ENCODE results near the gene CFAP61.

CFAP61 gene

GRCh38 chr20:20037960-20038359, 14.4 kb upstream of the CFAP61 start:
- DNase-seq, result no peak

DNA sequence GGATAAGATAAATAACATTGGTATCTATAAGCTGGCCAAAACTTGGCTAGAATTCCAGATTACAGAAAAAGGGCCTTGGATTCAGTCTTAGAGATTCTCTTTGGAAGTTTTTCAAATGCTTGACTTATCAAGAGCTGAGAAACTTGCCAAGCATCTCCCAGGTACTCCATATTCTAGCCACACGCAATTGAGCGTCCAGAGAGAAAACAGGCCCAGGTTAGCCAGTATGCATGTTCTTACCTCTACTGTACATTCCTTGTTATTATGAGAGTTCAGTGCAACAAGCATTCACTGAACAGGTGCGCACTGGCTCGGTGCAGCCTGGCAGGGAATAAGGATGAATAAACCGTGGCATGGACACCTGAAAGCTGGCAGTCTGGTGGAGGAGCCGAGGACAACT, 13.7 kb upstream of the CFAP61 start:
- no peak for DNase-seq

GRCh38 chr20:20039752-20040387, 12.5 kb upstream of the CFAP61 start:
- DNase-seq, result no peak

DNA sequence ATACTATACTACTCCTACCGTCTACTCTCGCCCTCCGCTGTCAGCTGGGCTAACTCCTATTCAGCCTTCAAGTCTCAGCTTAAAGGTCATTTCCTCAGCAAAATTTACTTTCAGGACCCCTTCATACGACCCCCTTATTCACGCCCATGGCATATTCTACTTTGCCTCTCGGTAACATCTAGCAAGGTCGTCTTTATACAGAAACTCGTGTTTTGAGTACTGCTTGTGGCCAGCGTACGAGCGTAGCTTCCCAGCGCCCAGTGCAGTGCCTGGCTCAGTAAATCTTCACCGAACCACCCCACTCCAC, 612 bp upstream of the CFAP61 start:
- no peak for DNase-seq

GRCh38 chr20:20060234-20060998, 8.1 kb downstream of the CFAP61 start:
- DNase-seq, result no peak

GRCh38 chr20:20063941-20064702, 11.8 kb downstream of the CFAP61 start:
- DNase-seq, result no peak

- DNase-seq, result no peak
Observed at GRCh38 chr20:20065361-20065760, 13.0 kb downstream of the CFAP61 start.

DNA sequence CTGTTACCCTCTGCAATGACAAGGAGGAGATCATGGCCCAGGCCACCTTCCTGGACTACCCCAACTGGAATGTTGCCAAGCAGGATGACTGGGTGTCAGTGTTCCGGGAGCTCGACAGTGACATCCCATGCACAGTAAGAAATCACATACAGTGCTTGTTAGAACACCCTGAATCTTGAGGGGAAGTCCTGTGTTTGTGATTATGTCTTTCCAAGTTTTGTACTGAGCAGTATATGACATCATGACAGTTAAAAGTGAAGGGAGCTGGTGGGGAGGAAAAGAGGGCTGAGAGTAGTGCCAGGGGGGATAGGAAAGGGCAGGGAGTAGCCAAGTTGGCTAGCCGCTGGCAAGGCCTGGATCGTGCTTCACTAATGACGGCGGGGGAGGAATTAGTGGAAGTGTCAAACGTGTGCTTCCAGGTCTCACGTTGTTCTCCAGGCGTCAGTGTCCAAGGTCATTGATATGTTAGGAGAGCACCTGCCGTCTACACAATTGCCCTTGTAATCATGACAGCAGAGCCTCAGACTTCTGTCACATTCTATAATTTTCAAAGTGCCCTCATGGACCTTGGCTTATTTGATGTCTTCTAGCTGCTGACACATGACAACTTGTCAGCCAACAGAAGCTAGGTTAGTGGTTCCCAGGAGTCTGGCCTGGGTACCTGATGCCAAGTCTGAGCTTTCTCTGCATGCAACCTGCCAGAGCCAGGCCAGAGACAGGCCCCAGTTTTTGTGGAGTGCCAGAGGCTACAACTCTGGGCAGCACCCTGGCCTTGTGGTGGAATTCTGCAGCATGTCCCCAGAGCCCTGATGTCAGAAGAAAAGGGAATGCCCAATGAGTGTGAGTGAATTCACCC, 18.8 kb downstream of the CFAP61 start:
- DNase-seq, result no peak

GRCh38 chr20:20073801-20074371, 21.6 kb downstream of the CFAP61 start:
- no peak for DNase-seq

DNA sequence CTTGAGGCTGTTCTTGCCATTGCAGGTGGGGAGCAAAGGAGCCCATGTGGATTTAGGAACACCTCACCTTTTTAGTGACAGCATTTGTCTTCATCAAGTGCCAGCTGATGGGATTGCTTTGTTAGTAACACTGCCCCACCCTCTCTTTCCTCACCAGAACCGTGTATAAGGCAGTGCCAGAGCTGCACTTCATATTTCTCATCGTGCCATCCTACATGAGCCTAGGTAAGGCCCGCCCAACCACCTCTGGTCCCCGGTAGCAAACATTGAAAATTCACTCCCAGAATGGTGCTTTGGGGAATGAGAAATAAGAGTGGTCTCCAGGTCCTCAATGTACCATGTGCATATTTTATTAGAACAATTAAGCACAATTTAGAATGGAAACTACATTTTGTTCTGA, 22.7 kb downstream of the CFAP61 start:
- no peak for DNase-seq

DNA sequence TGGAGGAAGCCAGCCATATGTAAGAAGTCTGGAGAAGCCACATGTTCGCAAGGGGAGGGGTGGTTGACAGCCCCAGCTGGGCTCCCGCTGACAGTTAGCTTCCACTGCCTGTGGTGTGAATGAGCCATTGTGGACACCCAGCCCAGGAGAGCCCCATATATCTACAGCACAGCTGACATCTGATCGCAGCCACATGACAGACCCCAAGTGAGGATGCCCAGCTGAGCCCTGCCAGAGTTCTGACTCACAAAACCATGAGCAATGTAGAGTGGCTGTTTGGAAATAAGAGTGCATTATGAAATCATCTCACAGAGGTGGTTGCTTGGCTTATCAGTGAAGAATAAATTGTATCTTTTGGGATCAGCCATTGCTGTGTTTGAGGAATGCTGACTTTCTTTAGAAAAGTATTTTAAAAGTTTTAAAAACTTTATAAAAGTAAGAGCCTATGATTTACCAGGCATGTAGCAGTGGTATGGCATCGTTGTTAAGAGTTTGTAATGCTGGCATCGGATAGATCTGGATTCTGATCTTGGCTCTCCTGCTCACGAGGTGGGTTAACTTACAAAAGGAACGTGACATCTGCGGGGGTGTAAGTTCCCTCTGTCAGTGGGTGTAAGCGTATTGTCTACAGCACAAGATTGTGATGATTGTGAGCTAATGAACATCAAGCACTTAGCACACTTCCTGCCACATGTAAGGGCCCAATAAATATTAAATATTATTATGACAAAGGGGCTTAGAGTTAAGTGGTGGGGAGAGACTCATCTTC, 24.1 kb downstream of the CFAP61 start:
- no peak for DNase-seq

- no peak for DNase-seq
Observed at GRCh38 chr20:20078041-20078440, 25.7 kb downstream of the CFAP61 start.

DNA sequence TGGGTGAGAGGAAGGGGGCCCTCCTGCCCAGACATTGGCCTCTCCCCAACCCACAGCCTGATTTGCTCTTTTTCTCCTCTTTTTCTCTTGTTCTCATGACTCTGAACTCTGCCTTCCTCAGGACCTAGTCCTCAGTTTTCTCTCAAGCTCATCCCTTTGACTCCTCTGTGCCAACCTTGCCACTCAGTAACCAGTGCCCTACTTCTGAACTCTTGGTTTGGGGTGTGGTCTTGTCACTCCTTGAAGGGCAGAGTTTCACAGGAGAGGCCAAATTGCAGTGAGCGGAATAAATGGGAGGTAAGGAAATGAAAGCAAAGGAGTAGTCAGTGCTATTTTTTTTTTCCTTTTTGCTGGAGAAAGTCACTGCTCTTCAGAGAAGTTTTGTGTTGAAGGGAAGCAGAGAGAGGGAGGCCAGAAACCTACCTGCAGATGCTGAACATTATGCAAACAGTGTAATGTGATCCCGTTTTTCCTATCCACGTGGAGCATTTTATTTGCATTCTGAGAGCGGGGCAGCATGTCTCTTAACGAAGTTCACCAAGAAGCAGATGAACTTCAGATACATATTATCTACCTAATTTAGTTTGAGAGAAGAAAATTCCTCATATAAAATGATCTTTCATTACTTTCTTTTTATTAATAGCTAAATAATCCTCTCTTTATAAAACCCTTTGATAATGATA, 26.9 kb downstream of the CFAP61 start:
- no peak for DNase-seq

DNA sequence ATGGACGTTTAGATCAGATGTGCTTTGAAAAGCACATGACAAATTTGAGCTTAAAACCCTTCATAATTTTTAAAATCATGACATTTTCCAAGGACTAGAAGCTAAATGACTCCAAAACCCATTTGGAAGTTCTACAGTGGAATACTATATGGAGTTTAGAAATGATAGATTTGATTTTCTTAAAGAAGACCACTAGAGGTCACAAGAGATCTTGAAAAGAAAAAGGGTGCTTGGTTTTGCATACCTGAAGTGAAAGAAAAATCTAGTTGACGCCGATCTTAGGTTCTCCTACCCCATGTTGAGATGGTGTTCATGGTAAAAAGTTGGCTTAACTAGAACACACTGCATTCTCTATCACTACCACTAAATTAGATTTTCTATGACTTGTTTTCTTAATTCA, 31.5 kb downstream of the CFAP61 start:
- no peak for DNase-seq

GRCh38 chr20:20084296-20084752, 32.0 kb downstream of the CFAP61 start:
- no peak for DNase-seq

- DNase-seq, result no peak
Observed at GRCh38 chr20:20085071-20085470, 32.7 kb downstream of the CFAP61 start.

DNA sequence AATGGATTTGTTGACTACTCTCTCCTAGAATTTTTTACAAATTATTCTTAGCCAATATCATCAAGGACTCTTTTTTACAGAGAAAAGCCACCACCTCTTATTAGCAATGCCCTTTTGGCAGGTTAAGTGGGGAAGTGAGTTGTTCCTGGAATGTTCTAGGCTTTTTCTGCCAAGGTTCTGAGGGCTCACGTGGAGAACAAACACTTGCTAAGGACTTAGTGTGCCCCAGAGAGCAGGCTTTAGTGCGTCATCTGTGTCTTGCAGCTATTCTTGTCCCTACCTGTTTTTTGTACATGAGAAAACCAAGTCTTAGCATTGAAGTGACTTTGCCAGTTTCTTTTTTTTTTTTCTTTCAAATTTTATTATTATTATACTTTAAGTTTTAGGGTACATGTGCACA, 33.5 kb downstream of the CFAP61 start:
- no peak for DNase-seq

- no peak for DNase-seq
Observed at GRCh38 chr20:20089018-20089417, 36.7 kb downstream of the CFAP61 start.

GRCh38 chr20:20089939-20090338, 37.6 kb downstream of the CFAP61 start:
- no peak for DNase-seq

- no peak for DNase-seq
Observed at GRCh38 chr20:20092827-20093226, 40.5 kb downstream of the CFAP61 start.

- no peak for DNase-seq
Observed at GRCh38 chr20:20094410-20094809, 42.1 kb downstream of the CFAP61 start.

Measured in GOT3 (cell line).